Mesothelial cell of epicardium (in vitro differentiated cells): ENCODE results near the gene ZC2HC1B. TPM values are rescaled to one million over a fixed set of nuclear protein-coding genes. Genes with fewer than 3 reads are reported as not detected.

Source experiments
- DNase-seq, 2 experiments: peaks; one replicate each; pipeline ENCODE4 v3.0.0; 2021; ENCODE audit warnings: low spot score in 2 of 2; ENCODE audit not compliant: unreplicated experiment in 2 of 2
- H3K27ac Mint-ChIP-seq: 2 replicates; pipeline ENCODE4 v1.8.0; 2021; ENCODE audit warnings: mixed read lengths
- H3K27me3 Mint-ChIP-seq: 2 replicates; pipeline ENCODE4 v1.8.0; 2021; ENCODE audit warnings: low read depth, mixed read lengths
- H3K36me3 Mint-ChIP-seq: 2 replicates; pipeline ENCODE4 v1.8.0; 2021; ENCODE audit warnings: mixed read lengths
- H3K4me1 Mint-ChIP-seq: 2 replicates; pipeline ENCODE4 v1.8.0; 2021; ENCODE audit warnings: mixed read lengths
- H3K4me3 Mint-ChIP-seq: 2 replicates; pipeline ENCODE4 v1.8.0; 2021; ENCODE audit warnings: mild to moderate bottlenecking, moderate library complexity, mixed read lengths
- H3K9me3 Mint-ChIP-seq: 2 replicates; pipeline ENCODE4 v1.8.0; 2021; ENCODE audit warnings: mixed read lengths
- CTCF ChIP-seq: fragments of 200-600 bp; sonication (generic); IDR thresholded peaks from one replicate; pipeline ENCODE4 v1.5.0; 2021; ENCODE audit warnings: antibody characterized with exemption; ENCODE audit not compliant: unreplicated experiment
- total RNA-seq: library from RNA; stranded (reverse); gene quantifications from 3 replicates; pipeline ENCODE4 v1.2.1, GENCODE V29; 2021

The ZC2HC1B gene
- total RNA-seq, 1 donor from 2014 or later = not detected

- peak overlapping the region; percentile 51 for H3K27ac Mint-ChIP-seq
- peaks cover 13% of the 10 kb centered on the region for H3K4me1 Mint-ChIP-seq
- no peak for DNase-seq
- no peak for TF ChIP-seq CTCF
- H3K4me3 Mint-ChIP-seq = no peak overlapping the region
- peaks cover 5% of the 10 kb centered on the region for H3K36me3 Mint-ChIP-seq
- no peaks in the 10 kb centered on the region for H3K27me3 Mint-ChIP-seq
- peaks cover 5% of the 10 kb centered on the region for H3K9me3 Mint-ChIP-seq
Observed at GRCh38 chr6:143936778-143937667, 72.7 kb downstream of the ZC2HC1B start.

GRCh38 chr6:143937668-143937970 is 73.3 kb downstream of the ZC2HC1B start:
- H3K27ac Mint-ChIP-seq = peak overlapping the region; percentile 25
- TF ChIP-seq CTCF = no peak
- peaks cover 2% of the 10 kb centered on the region for H3K36me3 Mint-ChIP-seq
- H3K4me1 Mint-ChIP-seq = peaks cover 13% of the 10 kb centered on the region
- H3K4me3 Mint-ChIP-seq = no peak overlapping the region
- DNase-seq = no peak
- peaks cover under 1% of the 10 kb centered on the region for H3K9me3 Mint-ChIP-seq
- no peaks in the 10 kb centered on the region for H3K27me3 Mint-ChIP-seq

- Mint-ChIP-seq H3K36me3 (peaks cover 2% of the 10 kb centered on the region), H3K27ac (no peak overlapping the region), H3K4me1 (peaks cover 15% of the 10 kb centered on the region), H3K27me3 (no peaks in the 10 kb centered on the region), H3K4me3 (no peak overlapping the region), H3K9me3 (no peaks in the 10 kb centered on the region)
- no peak for TF ChIP-seq CTCF
- DNase-seq = no peak
Observed at GRCh38 chr6:143939364-143939763, 75.1 kb downstream of the ZC2HC1B start.

GRCh38 chr6:143940011-143940597 is 75.8 kb downstream of the ZC2HC1B start:
- H3K27ac Mint-ChIP-seq = no peak overlapping the region
- H3K27me3 Mint-ChIP-seq = no peaks in the 10 kb centered on the region
- TF ChIP-seq CTCF = peak; percentile 59
- H3K4me3 Mint-ChIP-seq = no peak overlapping the region
- no peak for DNase-seq
- peaks cover 15% of the 10 kb centered on the region for H3K4me1 Mint-ChIP-seq
- no peaks in the 10 kb centered on the region for H3K9me3 Mint-ChIP-seq
- H3K36me3 Mint-ChIP-seq = peaks cover 2% of the 10 kb centered on the region

- H3K36me3 Mint-ChIP-seq = peaks cover 10% of the 10 kb centered on the region
- H3K4me1 Mint-ChIP-seq = peaks cover 8% of the 10 kb centered on the region
- no peak overlapping the region for H3K27ac Mint-ChIP-seq
- TF ChIP-seq CTCF = peak; percentile 61
- H3K9me3 Mint-ChIP-seq = no peaks in the 10 kb centered on the region
- H3K27me3 Mint-ChIP-seq = no peaks in the 10 kb centered on the region
- H3K4me3 Mint-ChIP-seq = no peak overlapping the region
- peak in 1 of 2 experiments; percentile 48 for DNase-seq
Observed at GRCh38 chr6:143941852-143942627, 77.8 kb downstream of the ZC2HC1B start.
